HG02763 (cell line): ENCODE measurements around the gene CD209.
"Not testable (repeated sequence)": the region's sequence is repeated elsewhere in the genome, so short reads cannot be mapped to it uniquely, and the experiment has no call there.

ENCODE experiments used
- ATAC-seq: cut with Tn5 transposase; IDR thresholded peaks from one replicate; pipeline ENCODE4 v1.9.1; 2021; ENCODE audit warnings: mild to moderate bottlenecking, moderate library complexity; ENCODE audit not compliant: unreplicated experiment

The CD209 gene

GRCh38 chr19:7769171-7769570 is 21.8 kb upstream of the CD209 start:
- no peak for ATAC-seq

GRCh38 chr19:7767487-7767886 is 20.2 kb upstream of the CD209 start:
- ATAC-seq, result no peak

GRCh38 chr19:7766535-7766934 is 19.2 kb upstream of the CD209 start:
- ATAC-seq, result no peak

- ATAC-seq, result not testable (repeated sequence)
These were observed 17.7 kb upstream of the CD209 start for GRCh38 chr19:7765043-7765442.

- not testable (repeated sequence) for ATAC-seq
These were observed 16.8 kb upstream of the CD209 start for GRCh38 chr19:7764157-7764556.

- no peak for ATAC-seq
These were observed 16.4 kb upstream of the CD209 start for GRCh38 chr19:7763696-7764095.

- ATAC-seq, result no peak
These were observed 15.5 kb upstream of the CD209 start, which contains the start of gene CLEC4M for GRCh38 chr19:7762719-7763293. TSS of gene CLEC4M (plus strand) at chr19:7763243. CDS start at chr19:7763267, 24 bp downstream.

GRCh38 chr19:7759156-7759555 is 11.8 kb upstream of the CD209 start:
- ATAC-seq, result no peak

GRCh38 chr19:7757358-7757757 is 10.0 kb upstream of the CD209 start:
- ATAC-seq, result no peak

GRCh38 chr19:7756258-7756657 is 8.9 kb upstream of the CD209 start:
- no peak for ATAC-seq

GRCh38 chr19:7751157-7751783 is 3.9 kb upstream of the CD209 start:
- no peak for ATAC-seq

- no peak for ATAC-seq
These were observed 1.4 kb upstream of the CD209 start for GRCh38 chr19:7748756-7749155.

- ATAC-seq, result no peak
These were observed 837 bp upstream of the CD209 start for GRCh38 chr19:7748171-7748570.

- not testable (repeated sequence) for ATAC-seq
These were observed 1.0 kb downstream of the CD209 start for GRCh38 chr19:7746306-7746705.

- ATAC-seq, result no peak
These were observed 2.3 kb downstream of the CD209 start for GRCh38 chr19:7744871-7745650.

GRCh38 chr19:7744199-7744786 is 3.0 kb downstream of the CD209 start:
- no peak for ATAC-seq

- no peak for ATAC-seq
These were observed 3.9 kb downstream of the CD209 start for GRCh38 chr19:7743425-7743841.

GRCh38 chr19:7742991-7743390 is 4.3 kb downstream of the CD209 start:
- ATAC-seq, result no peak

- no peak for ATAC-seq
These were observed 4.8 kb downstream of the CD209 start for GRCh38 chr19:7742575-7742974.

- no peak for ATAC-seq
These were observed 6.7 kb downstream of the CD209 start for GRCh38 chr19:7740682-7741054.

- ATAC-seq, result no peak
These were observed 7.3 kb downstream of the CD209 start for GRCh38 chr19:7739801-7740681.
